GM21619 (cell line): ENCODE measurements around the gene SV2B.

Experiments
- ATAC-seq: cut with Tn5 transposase; IDR thresholded peaks from one replicate; pipeline ENCODE4 v1.9.1; 2021; ENCODE audit not compliant: unreplicated experiment

Gene SV2B

GRCh38 chr15:91227117-91227516, 127.1 kb downstream of the SV2B start:
- no peak for ATAC-seq

- no peak for ATAC-seq
These were observed 127.7 kb downstream of the SV2B start for GRCh38 chr15:91227766-91228165.

GRCh38 chr15:91228383-91228782, 128.3 kb downstream of the SV2B start:
- no peak for ATAC-seq

GRCh38 chr15:91228890-91229289, 128.8 kb downstream of the SV2B start:
- no peak for ATAC-seq

- no peak for ATAC-seq
These were observed 131.6 kb downstream of the SV2B start for GRCh38 chr15:91231703-91232102.

GRCh38 chr15:91234759-91235158, 134.7 kb downstream of the SV2B start:
- ATAC-seq, result no peak

- no peak for ATAC-seq
These were observed 135.3 kb downstream of the SV2B start for GRCh38 chr15:91235376-91235775.

- no peak for ATAC-seq
These were observed 137.4 kb downstream of the SV2B start for GRCh38 chr15:91237445-91237844.

GRCh38 chr15:91238644-91239425, 138.8 kb downstream of the SV2B start:
- ATAC-seq, result no peak

GRCh38 chr15:91243826-91244225, 143.8 kb downstream of the SV2B start:
- no peak for ATAC-seq

GRCh38 chr15:91244919-91245318, 144.9 kb downstream of the SV2B start:
- no peak for ATAC-seq

GRCh38 chr15:91246998-91247397, 146.9 kb downstream of the SV2B start:
- no peak for ATAC-seq

GRCh38 chr15:91249591-91249990, 149.5 kb downstream of the SV2B start:
- ATAC-seq, result no peak

- no peak for ATAC-seq
These were observed 152.3 kb downstream of the SV2B start for GRCh38 chr15:91252322-91252721.

- ATAC-seq, result no peak
These were observed 152.7 kb downstream of the SV2B start for GRCh38 chr15:91252756-91253155.

GRCh38 chr15:91253605-91254004, 153.5 kb downstream of the SV2B start:
- no peak for ATAC-seq

GRCh38 chr15:91254766-91255165, 154.7 kb downstream of the SV2B start:
- ATAC-seq, result no peak

GRCh38 chr15:91255670-91256192, 155.7 kb downstream of the SV2B start:
- ATAC-seq, result no peak

- no peak for ATAC-seq
These were observed 157.8 kb downstream of the SV2B start for GRCh38 chr15:91257746-91258414.

- ATAC-seq, result no peak
These were observed 158.3 kb downstream of the SV2B start for GRCh38 chr15:91258415-91258759.

GRCh38 chr15:91259077-91259476, 159.0 kb downstream of the SV2B start:
- no peak for ATAC-seq

- no peak for ATAC-seq
These were observed 161.3 kb downstream of the SV2B start for GRCh38 chr15:91261345-91261744.
